HG02610 (cell line): ENCODE results near the gene CDKAL1.
"Not testable (repeated sequence)": the region's sequence is repeated elsewhere in the genome, so short reads cannot be mapped to it uniquely, and the experiment has no call there.

Source experiments
- ATAC-seq: cut with Tn5 transposase; IDR thresholded peaks from one replicate; pipeline ENCODE4 v1.9.1; 2021; ENCODE audit warnings: mild to moderate bottlenecking, moderate library complexity; ENCODE audit not compliant: unreplicated experiment

The CDKAL1 gene

GRCh38 chr6:20589266-20589665, 55.0 kb downstream of the CDKAL1 start:
- ATAC-seq: no peak

DNA sequence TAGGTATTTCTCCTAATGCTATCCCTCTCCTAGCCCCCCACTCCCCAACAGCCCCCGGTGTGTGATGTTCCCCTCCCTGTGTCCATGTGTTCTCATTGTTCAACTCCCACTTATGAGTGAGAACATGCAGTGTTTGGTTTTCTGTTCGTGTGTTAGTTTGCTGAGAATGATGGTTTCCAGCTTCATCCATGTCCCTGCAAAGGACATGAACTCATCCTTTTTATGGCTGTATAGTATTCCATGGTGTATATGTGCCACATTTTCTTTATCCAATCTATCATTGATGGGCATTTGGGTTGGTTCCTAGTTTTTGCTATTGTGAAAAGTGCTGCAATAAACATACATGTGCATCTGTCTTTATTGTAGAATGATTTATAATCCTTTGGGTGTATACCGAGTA, 56.2 kb downstream of the CDKAL1 start:
- not testable (repeated sequence) for ATAC-seq

DNA sequence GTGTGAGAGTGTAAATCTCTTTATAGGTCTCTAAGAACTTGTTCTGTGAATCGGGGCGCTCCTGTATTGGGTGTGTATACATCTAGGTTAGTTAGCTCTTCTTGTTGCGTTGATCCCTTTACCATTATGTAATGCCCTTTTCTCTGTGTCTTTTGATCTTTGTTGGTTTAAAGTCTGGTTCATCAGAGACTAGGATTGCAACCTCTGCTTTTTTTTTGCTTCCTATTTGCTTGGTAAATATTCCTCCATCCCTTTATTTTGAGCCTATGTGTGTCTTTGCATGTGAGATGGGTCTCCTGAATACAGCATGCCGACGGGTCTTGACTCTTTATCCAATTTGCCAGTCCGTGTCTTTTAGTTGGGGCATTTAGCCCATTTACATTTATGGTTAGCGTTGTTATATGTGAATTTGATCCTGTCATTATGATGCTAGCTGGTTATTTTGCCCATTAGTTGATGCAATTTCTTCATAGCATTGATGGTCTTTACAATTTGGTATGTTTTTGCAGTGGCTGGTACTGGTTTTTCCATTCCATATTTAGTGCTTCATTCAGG, 60.1 kb downstream of the CDKAL1 start:
- not testable (repeated sequence) for ATAC-seq

GRCh38 chr6:20599302-20600051, 65.2 kb downstream of the CDKAL1 start:
- ATAC-seq: peak; percentile 90

DNA sequence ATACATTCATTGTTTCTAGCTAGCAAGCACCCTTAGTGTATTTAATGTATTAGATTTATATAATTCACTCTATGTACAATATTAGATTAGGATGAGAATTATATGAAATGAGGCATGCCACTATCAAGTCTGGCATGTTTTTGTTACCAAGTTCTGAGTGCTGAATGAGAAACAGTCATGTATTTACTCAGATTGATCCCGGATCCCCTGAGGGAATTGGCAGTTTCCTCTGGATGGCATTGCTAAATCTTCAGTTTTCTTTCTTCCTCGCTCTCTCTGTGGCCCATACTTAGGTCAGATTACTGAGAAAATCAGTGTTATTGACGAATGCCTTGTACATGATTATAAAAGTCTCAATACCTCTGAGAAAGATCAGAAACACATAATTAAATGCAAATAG, 66.6 kb downstream of the CDKAL1 start:
- ATAC-seq: no peak

- ATAC-seq: no peak
Measured at GRCh38 chr6:20604159-20604558, 69.9 kb downstream of the CDKAL1 start.

DNA sequence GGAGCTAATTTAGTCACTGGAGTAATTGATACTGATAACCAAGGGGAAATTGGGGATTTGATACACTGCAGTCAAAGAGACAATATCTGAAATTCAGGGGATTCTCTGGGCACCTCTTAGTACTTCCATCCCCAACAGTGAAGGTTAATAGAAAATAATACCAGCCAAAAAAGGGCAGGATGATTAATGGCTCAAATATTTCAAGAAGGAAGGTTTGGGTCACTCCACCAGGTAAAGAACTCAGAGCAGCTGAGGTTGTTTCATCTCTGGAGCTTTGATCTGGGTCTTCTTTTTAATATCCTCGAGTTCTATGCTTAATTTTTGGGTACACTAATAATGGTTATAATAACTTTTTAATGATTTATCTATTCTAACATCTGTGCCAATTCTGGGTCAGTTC, 70.8 kb downstream of the CDKAL1 start:
- ATAC-seq: no peak

- ATAC-seq: no peak
Measured at GRCh38 chr6:20605581-20605980, 71.3 kb downstream of the CDKAL1 start.

DNA sequence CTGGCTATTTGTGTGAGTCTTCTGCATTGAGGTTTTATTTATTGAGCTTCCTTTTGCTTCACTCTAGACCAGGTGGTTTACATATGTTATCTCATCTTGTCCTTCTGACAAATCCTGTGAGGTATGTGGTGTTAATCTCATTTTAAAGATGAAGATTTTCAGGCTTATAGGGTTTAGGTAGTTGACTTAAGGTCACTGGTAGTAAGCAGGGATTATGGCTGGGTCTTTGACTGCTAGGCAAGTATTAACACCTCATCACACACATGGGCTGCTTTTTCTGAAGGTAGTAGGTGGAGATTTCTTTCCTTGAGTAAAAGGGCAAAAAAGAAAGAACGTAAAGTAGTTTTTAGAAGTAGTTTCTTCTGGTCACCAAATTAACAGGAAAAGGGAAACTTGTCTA, 72.6 kb downstream of the CDKAL1 start:
- no peak for ATAC-seq

DNA sequence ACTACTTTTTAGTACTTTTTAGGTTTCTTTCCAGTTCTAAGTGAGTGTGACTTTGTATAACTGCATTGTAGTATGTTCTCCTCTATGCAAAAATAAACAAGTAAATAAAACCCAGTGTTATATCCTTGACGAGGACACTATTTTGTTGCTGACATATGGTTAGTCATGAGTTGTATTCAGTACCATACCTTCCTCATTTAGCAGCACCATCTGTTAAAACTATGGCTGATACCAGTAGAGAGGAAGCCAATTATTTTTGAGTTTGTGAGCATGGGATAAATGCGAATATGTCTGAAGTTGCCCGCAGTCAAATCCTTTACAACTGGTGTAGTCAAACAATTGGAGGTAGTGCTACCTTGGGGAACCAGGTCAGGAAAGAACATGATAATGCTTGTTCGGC, 74.1 kb downstream of the CDKAL1 start:
- no peak for ATAC-seq

GRCh38 chr6:20608905-20609304, 74.6 kb downstream of the CDKAL1 start:
- ATAC-seq: no peak

DNA sequence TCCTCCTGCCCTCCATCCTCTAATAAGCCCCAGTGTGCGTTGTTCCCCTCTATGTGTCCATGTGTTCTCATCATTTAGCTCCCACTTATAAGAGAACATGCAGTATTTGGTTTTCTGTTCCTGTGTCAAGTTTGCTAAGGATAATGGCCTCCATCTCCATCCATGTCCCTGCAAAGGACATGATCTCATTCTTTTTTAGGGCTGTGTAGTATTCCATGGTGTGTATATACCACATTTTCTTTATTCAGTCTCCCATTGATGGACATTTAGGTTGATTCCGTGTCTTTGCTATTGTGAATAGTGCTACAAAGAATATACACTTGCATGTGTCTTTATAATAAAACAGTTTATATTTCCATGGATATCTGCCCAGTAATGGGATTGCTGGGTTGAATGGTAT, 75.7 kb downstream of the CDKAL1 start:
- ATAC-seq: not testable (repeated sequence)

DNA sequence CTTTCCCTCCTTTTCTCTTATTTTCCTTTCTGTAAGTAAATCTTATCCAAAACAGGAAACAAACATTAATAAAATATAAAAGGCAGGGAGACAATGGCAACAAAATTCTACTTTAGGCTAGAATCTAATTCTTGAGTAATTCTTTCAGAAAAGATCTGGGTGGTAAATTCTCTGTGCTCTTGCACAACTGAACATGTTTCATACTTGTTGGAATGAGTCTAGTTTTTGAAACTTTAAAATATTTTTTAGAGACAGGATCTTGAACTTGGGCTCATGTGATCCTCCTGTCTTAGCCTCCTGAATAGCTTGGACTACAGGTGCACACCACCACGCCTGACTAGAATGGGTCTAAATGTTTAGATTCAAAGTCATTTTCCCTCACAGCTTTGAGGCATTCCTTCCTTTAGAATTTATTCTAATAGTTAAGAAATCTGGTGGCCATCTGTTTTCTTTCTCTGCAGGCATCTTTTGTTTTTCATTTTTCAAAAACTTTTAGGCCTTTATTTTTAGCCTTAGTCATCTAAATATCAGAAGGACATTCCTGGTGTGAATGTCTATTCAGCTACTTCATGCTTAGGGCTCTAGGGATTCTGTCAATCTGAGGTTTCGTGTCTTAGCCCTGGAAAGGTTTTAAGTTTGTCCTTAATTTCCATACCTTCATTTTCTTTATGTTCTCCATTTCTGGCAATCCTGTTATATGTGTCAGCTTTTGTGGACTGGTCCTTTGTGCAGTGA, 76.5 kb downstream of the CDKAL1 start:
- no peak for ATAC-seq

- not testable (repeated sequence) for ATAC-seq
Measured at GRCh38 chr6:20617537-20617936, 83.3 kb downstream of the CDKAL1 start.

- ATAC-seq: no peak
Measured at GRCh38 chr6:20620043-20620442, 85.8 kb downstream of the CDKAL1 start.

DNA sequence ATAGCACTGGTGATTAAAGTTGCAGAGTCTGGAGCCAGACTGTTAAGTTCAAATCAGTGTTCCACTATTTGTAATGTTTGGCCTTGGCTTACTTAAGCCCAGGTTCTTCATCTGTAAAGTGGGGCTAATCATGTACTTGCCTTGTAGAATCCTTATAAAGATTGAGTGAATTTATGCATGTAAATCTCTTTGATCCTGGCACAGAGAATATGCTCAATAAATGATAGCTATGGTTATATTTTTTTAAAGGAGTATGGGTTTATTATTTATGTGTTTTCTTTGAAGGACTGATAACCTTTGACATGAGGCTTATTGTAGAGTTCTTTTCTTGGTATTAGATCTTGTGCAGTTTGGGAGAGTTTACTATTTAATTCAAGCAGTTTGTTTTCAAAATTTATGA, 89.5 kb downstream of the CDKAL1 start:
- no peak for ATAC-seq

DNA sequence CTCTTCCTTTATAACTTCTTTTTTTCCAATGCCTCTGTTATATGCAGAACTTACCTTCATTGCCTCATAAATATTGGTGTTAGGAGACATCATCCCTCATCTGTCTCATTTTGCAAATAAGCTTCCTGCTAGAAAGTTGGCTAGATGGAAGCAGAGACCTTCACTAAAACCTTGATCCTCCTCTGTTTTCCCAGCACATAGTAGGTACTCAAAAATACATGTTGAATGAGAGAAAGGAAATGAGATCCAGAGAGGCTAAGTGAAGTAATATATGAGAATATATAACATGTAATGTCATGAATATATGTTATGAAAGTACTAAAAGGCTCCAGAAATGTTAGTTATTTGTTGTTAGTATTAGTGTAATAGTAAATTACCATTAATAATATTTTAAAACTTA, 91.9 kb downstream of the CDKAL1 start:
- ATAC-seq: no peak

DNA sequence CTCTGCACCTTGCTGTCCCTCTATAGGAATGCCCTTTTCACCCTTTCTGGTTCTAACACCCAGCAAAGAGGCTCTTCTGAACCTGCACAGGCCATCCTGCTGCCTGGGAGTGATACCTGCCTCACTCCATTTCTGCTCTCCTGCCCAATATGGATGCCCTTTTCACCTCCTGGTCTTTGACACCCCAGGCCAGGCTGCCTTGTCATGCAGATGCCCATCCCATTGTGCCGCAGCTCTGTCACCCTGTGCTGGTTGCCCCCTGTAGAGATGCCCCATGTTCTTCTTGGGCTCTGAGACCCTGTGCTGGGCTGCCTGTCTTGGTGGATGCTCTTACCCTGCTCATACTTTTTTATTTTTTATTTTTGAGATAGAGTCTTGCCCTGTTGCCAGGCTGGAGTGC, 95.3 kb downstream of the CDKAL1 start:
- no peak for ATAC-seq

DNA sequence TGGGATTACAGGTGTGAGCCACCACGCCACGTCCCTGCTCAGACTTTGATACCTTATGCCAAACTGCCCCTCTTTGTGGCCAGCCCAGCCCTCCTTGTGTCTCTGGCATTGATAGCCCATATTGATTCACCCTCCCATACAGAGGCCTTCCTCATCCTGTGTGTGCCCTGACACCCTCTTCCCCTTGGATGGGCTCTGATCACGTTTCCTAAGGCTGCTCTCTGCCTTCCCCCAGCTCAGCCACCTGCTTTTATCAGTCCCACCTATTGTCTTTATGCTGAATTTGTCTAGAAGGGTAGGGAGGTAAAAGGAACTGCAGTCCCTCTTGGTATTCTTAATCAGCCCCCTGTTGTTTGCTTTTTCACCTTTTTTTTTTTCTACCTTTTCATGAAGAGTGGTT, 95.9 kb downstream of the CDKAL1 start:
- ATAC-seq: no peak

DNA sequence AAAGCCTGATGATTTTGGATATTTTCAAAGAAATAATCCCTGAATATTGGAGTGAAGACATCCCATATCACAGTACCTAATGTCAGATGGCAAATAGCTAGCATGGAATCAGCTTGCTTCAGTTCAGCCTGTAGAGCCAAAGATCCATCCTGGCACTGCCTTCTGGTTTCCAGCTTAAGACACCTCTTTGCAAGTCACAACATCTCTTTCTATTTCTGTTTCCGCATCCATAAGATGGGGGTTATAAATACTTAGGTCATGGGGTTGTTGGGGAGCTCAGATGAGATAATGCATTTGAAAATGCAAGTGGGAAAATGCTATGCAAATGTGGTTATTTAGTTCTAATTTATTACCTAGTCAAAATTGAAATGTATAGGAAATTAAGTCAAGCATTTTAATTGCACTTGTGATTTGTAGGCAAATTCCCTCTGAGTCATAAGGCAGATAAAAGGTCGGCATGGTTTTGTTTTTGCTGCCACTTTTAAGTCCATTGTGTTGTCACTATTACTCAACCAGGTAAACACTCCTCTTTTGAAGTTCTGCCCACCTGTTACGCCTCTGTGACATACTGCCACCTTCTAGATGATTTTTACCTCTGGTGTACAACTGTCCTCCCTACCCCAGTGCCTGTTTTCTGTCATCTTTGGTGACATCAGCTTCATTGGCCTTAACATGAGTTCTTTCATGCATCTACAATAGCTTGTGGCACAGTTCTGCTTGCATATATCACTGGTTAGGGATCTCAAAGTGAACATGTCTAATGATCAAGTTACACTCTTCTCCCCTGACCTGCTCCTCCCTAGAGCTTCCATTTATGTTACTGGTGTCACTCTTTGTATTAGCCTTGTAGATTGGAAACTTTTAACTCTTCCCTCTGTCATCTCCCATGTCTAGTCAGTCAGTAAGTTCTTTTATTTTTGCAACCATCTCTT, 96.6 kb downstream of the CDKAL1 start:
- ATAC-seq: peak; percentile 90

DNA sequence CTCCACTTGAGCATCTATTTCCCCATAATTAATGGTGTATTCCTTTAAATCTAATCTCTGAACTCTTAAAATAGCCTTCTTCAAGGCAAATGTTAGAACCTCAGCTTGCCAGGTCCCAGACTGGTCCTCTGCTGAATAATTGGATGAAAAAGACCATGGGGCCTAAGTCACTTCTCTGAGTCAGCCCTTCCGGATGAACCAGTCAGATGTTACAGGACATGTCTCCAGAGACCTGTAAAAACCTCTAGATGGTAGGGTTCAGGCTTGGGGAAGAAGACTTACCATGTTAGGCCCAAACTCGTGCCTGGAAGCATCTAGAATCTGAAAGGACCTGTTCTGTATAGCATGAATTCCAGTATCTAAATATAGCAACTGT, 97.3 kb downstream of the CDKAL1 start:
- ATAC-seq: no peak
